Spleen (tissue), 11 donors: Measurements from ENCODE around the gene HOXD4. TPM values are rescaled to one million over a fixed set of nuclear protein-coding genes. Genes with fewer than 3 reads are reported as not detected.

Experiments used
- DNase-seq: peaks from one replicate; pipeline ENCODE4 v3.0.0-alpha.2; 2020
- H3K27ac ChIP-seq, 8 donors: fragments of 200-600 bp; sonication (generic) in 7 of 8; 1 replicate in 4 of 8; 2 replicates in 4 of 8; pipeline versions ENCODE4 v1.5.0 to v1.8.0; 2016 to 2021; ENCODE audit warnings: inconsistent platforms in 4 of 8, mild to moderate bottlenecking in 4 of 8, moderate library complexity in 1 of 8
- H3K27me3 ChIP-seq, 7 donors: fragments of 200-600 bp; sonication (generic) in 6 of 7; replicated peaks in 1 of 7; 1 replicate in 4 of 7; 2 replicates in 3 of 7; pipeline versions ENCODE4 v1.5.0 to v1.8.0; 2016 to 2021; ENCODE audit warnings: inconsistent platforms in 3 of 7, mild to moderate bottlenecking in 1 of 7
- H3K36me3 ChIP-seq, 6 donors: fragments of 200-600 bp; sonication (generic) in 5 of 6; 1 replicate in 4 of 6; 2 replicates in 2 of 6; pipeline versions ENCODE4 v1.5.0 to v1.8.0; 2016 to 2021; ENCODE audit warnings: inconsistent platforms in 2 of 6
- H3K4me1 ChIP-seq, 6 donors: fragments of 200-600 bp; sonication (generic) in 5 of 6; 1 replicate in 3 of 6; 2 replicates in 3 of 6; pipeline versions ENCODE4 v1.5.0 to v1.8.0; 2016 to 2021; ENCODE audit warnings: inconsistent platforms in 3 of 6
- H3K4me3 ChIP-seq, 8 donors: fragments of 200-600 bp; sonication (generic) in 7 of 8; 1 replicate in 4 of 8; 2 replicates in 4 of 8; pipeline versions ENCODE4 v1.5.0 to v1.8.0; 2016 to 2021; ENCODE audit warnings: inconsistent platforms in 4 of 8, mild to moderate bottlenecking in 4 of 8, moderate library complexity in 2 of 8
- H3K9me3 ChIP-seq, 8 donors: fragments of 200-600 bp; sonication (generic) in 7 of 8; 1 replicate in 4 of 8; 2 replicates in 4 of 8; pipeline versions ENCODE4 v1.5.0 to v1.8.0; 2016 to 2021; ENCODE audit warnings: inconsistent platforms in 4 of 8
- POLR2A ChIP-seq, 3 donors: fragments of 450-650 bp; IDR thresholded peaks; one replicate each; pipeline ENCODE4 v1.5.1; 2017; ENCODE audit warnings: antibody characterized with exemption in 3 of 3, mild to moderate bottlenecking in 1 of 3
- POLR2AphosphoS5 ChIP-seq, 3 donors: sonication (generic); formaldehyde crosslinking; IDR thresholded peaks; one replicate each; pipeline ENCODE4 v1.5.1; 2017; ENCODE audit warnings: antibody characterized with exemption in 3 of 3
- WGBS, 5 donors: extraction: QIAGEN DNeasy Blood & Tissue Kit in 3 of 5; methylation state at CpG; one replicate each; pipeline versions ENCODE4 v1.1.5 to v1.1.7; 2013 to 2018; 5-methylcytosine and 5-hydroxymethylcytosine counted together
- intact Hi-C: fragments of 100-400 bp; cut with DNase I; formaldehyde crosslinking; loops from one replicate; pipeline ENCODE4 v1.15.0; 2023; ENCODE audit warnings: low total_unique reads
- polyA plus RNA-seq, 3 donors: library from polyadenylated mRNA; stranded (reverse); fragments of 200-250 nt; gene quantifications; one replicate each; pipeline ENCODE4 v1.2.1, GENCODE V29; 2013
- total RNA-seq, 7 donors: library from RNA; depleted of rRNA in 3 of 7; stranded (reverse); fragments of >200 nt in 3 of 7; fragmentation: NEBNext Ultra II Directional in 4 of 7; extraction: Animal tissue kit (Norgen Biotek cat#: 25700) in 4 of 7; gene quantifications; one replicate each; pipeline versions ENCODE4 v1.1.0 to v1.2.1, GENCODE V29; 2016 to 2021
- TF ChIP-seq, protein P1 (sequence below), 11 experiments: fragments of 200-600 bp in 7 of 11; fragments of 450-650 bp in 4 of 11; sonication (generic) in 4 of 11; IDR thresholded peaks in 8 of 11; conservative IDR thresholded peaks in 3 of 11; 1 replicate in 7 of 11; 2 replicates in 4 of 11; pipeline versions ENCODE4 v1.4.0 to v1.8.0; 2016 to 2021; ENCODE audit warnings: antibody characterized with exemption in 11 of 11, inconsistent platforms in 4 of 11, mild to moderate bottlenecking in 1 of 11
- donor health status: healthy with polysubstance abuse.
- donor health status: DM: no; HTN: no; CAD: no; lungs with moderate emphysema.
- donor health status: DM: no; HTN: no; CAD: no.
- donor health status: Bipolar disorder and iron deficiency.
- donor health status: healthy.
- donor health status: DM: no; HTN: no; CAD: no.
- donor health status: DM: yes; HTN: yes; CAD: no.

Gene HOXD4
- total and polyA plus RNA-seq, 10 donors, result 0.88 to 9.8 (median 6.5) TPM

DNA sequence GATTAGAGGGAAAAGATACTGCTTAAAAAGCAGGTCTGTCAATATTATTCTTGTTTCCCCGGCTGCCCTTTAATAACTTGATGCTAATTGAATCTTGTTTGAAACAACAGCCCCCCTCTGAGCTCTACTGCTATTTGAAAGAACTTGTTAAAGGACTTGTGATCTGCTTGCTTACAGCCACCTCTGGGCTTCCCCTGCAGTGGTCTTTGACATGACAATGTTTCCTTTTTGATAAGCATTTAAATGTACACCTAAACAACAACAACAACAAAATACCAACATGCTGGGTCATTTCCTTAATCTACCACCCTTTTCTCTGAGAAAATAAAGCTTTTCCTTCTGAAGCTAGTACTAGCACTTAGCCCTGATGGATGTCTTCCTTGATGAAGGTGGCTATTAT, 41.0 kb downstream of the HOXD4 start:
- Histone ChIP-seq H3K9me3 (no peaks in the 10 kb centered on the region), H3K27me3 (peaks cover 11 to 100% (median 61%) of the 10 kb centered on the region in 7 donors), H3K36me3 (no peaks in the 10 kb centered on the region), H3K27ac (no peak overlapping the region), H3K4me3 (no peak overlapping the region), H3K4me1 (peaks cover 18 to 30% (median 26%) of the 10 kb centered on the region in 6 donors)
- DNase-seq, result no peak
- intact Hi-C loops, result no loop called here
- TF ChIP-seq, protein P1, sequence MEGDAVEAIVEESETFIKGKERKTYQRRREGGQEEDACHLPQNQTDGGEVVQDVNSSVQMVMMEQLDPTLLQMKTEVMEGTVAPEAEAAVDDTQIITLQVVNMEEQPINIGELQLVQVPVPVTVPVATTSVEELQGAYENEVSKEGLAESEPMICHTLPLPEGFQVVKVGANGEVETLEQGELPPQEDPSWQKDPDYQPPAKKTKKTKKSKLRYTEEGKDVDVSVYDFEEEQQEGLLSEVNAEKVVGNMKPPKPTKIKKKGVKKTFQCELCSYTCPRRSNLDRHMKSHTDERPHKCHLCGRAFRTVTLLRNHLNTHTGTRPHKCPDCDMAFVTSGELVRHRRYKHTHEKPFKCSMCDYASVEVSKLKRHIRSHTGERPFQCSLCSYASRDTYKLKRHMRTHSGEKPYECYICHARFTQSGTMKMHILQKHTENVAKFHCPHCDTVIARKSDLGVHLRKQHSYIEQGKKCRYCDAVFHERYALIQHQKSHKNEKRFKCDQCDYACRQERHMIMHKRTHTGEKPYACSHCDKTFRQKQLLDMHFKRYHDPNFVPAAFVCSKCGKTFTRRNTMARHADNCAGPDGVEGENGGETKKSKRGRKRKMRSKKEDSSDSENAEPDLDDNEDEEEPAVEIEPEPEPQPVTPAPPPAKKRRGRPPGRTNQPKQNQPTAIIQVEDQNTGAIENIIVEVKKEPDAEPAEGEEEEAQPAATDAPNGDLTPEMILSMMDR (IDR thresholded peaks at IDR 0.05 in 8 of 11, conservative IDR thresholded peaks at IDR 0.05 in 3 of 11), result no peak
- TF ChIP-seq POLR2A (IDR thresholded peaks at IDR 0.05) (no peak), POLR2AphosphoS5 (IDR thresholded peaks at IDR 0.05) (no peak)
- WGBS, 5 donors, result 10 to 37% (median 23%) methylated on average over 1 of the region's 1 CpG

DNA sequence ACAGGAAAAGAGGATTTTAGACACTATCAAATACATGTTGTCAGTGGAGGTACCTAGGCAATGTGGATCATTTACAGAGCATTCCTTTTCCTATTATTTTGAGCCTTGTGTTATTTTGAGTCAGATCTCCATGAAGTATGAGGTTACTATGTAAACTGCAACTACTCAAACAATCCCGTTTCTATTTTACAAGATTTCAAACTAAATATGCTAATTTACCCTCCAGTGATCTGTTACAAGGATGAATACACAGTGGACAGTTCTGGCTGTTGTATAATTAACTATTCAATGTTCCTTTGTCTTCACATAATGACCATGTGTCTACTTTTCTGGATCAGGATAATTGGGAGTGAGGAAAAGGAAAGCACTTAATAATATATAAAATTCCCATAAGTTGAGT, 41.7 kb downstream of the HOXD4 start:
- Histone ChIP-seq H3K36me3 (no peaks in the 10 kb centered on the region), H3K27me3 (peaks cover 10 to 100% (median 56%) of the 10 kb centered on the region in 7 donors), H3K4me1 (peaks cover 15 to 23% (median 19%) of the 10 kb centered on the region in 6 donors), H3K27ac (no peak overlapping the region), H3K9me3 (no peaks in the 10 kb centered on the region), H3K4me3 (no peak overlapping the region)
- no peak for DNase-seq
- intact Hi-C loops, result no loop called here
- 11 to 34% (median 24%) methylated on average over 1 of the region's 1 CpG for WGBS, 5 donors
- TF ChIP-seq, protein P1 (IDR thresholded peaks at IDR 0.05 in 8 of 11, conservative IDR thresholded peaks at IDR 0.05 in 3 of 11), result no peak
- TF ChIP-seq POLR2A (IDR thresholded peaks at IDR 0.05) (no peak), POLR2AphosphoS5 (IDR thresholded peaks at IDR 0.05) (no peak)

DNA sequence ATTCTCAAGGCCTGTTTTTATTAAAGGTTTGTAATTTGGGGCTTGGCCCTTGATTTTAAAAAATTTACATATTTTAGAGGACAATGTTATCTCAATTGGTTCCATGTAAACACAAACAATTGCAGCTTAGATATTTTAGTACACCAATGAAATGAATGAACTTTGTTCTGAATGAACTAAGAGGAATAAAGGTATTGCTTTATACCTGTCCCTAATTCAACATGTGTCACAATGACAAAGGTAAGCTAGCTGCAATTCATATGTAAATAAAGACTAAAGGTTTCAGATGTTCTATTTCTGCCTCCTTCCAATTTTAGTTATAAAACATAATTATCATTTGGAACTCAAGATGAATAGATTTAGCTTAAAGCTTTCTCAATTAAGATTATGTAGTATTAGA, 48.6 kb downstream of the HOXD4 start:
- intact Hi-C loops, result no loop called here
- TF ChIP-seq, protein P1 (IDR thresholded peaks at IDR 0.05 in 8 of 11, conservative IDR thresholded peaks at IDR 0.05 in 3 of 11), result no peak
- TF ChIP-seq POLR2A (IDR thresholded peaks at IDR 0.05), result no peak
- no peak for TF ChIP-seq POLR2AphosphoS5 (IDR thresholded peaks at IDR 0.05)

DNA sequence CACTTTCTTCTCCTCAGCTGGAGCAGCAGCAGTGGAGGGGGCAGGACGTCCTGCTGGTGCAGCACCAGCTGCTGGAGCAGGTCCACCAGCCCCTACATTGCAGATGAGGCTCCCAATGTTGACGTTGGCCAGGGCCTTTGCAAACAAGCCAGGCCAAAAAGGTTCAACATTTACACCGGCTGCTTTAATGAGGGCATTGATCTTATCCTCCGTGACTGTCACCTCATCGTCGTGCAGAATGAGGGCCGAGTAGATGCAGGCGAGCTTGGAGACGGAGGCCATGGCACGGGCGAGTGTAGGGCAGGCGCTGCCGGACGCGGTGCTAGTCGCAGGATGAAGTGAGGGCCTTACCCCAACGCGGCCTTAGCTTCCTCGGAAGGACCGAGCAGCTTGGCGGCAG, 49.6 kb downstream of the HOXD4 start:
- TF ChIP-seq POLR2AphosphoS5 (IDR thresholded peaks at IDR 0.05) (no peak), POLR2A (IDR thresholded peaks at IDR 0.05) (no peak)
- TF ChIP-seq, protein P1 (IDR thresholded peaks at IDR 0.05 in 8 of 11, conservative IDR thresholded peaks at IDR 0.05 in 3 of 11), result no peak
- DNase-seq, result no peak
- peaks cover 0 to 76% (median 0%) of the 10 kb centered on the region in 7 donors for H3K27me3 ChIP-seq
- no peaks in the 10 kb centered on the region for H3K4me1 ChIP-seq
- no peak overlapping the region for H3K27ac ChIP-seq
- no peaks in the 10 kb centered on the region for H3K36me3 ChIP-seq
- H3K4me3 ChIP-seq, result no peak overlapping the region
- H3K9me3 ChIP-seq, result peaks cover 0 to 9% (median 0%) of the 10 kb centered on the region in 8 donors
- 80 to 87% (median 83%) methylated on average over 21 of the region's 21 CpGs for WGBS, 5 donors
- intact Hi-C loops, result no loop called here

More for the DNA sequence above, 48.6 kb downstream of the HOXD4 start:
- H3K27me3 ChIP-seq, result peaks cover 0 to 76% (median 0%) of the 10 kb centered on the region in 7 donors
- no peaks in the 10 kb centered on the region for H3K4me1 ChIP-seq
- no peak for DNase-seq
- H3K9me3 ChIP-seq, result peaks cover 0 to 8% (median 0%) of the 10 kb centered on the region in 8 donors
- H3K27ac ChIP-seq, result no peak overlapping the region
- H3K4me3 ChIP-seq, result no peak overlapping the region
- no peaks in the 10 kb centered on the region for H3K36me3 ChIP-seq
